H1 (cell line): Measurements from ENCODE around the gene NR2F1-AS1. TPM values are rescaled to one million over a fixed set of nuclear protein-coding genes. Genes with fewer than 3 reads are reported as not detected.

Experiments used
- CTCF ChIA-PET: fragments of 300-600 bp; sonication (Branson Sonifier 250); formaldehyde crosslinking; loops from one replicate; lab custom pipeline; 2021; ENCODE audit not compliant: partially characterized antibody; lab: Charles Lee
- POLR2A ChIA-PET: fragments of 300-600 bp; sonication (Branson Sonifier 250); formaldehyde crosslinking; loops from one replicate; lab custom pipeline; 2021; ENCODE audit warnings: inconsistent platforms; ENCODE audit not compliant: partially characterized antibody; lab: Charles Lee
- DNase-seq, 2 experiments: peaks; one replicate each; pipeline versions ENCODE4 v3.0.0 to v3.0.0-alpha.2; 2010 to 2022; ENCODE audit warnings: low spot score in 2 of 2, low read depth in 1 of 2, mixed read lengths in 1 of 2
- FAIRE-seq: peaks from 2 replicates; lab custom pipeline; 2011; peaks lifted over from hg19 to GRCh38; lab: Jason Lieb, UNC
- H2AFZ ChIP-seq: 2 replicates; pipeline ENCODE4 v1.8.1; 2012; ENCODE audit warnings: low read length, inconsistent platforms
- H2AK5ac ChIP-seq: 2 replicates; pipeline ENCODE4 v1.6.1; 2013; ENCODE audit warnings: low read depth, low read length
- H2BK120ac ChIP-seq: replicated peaks from 2 replicates; pipeline ENCODE3; 2013; ENCODE audit warnings: low read depth, low read length, inconsistent platforms
- H2BK12ac ChIP-seq: 2 replicates; pipeline ENCODE4 v1.6.1; 2013; ENCODE audit warnings: low read depth, low read length
- H2BK15ac ChIP-seq: 2 replicates; pipeline ENCODE4 v1.6.1; 2013; ENCODE audit warnings: low read length
- H2BK20ac ChIP-seq: 2 replicates; pipeline ENCODE4 v1.6.1; 2013; ENCODE audit warnings: low read length
- H2BK5ac ChIP-seq: 2 replicates; pipeline ENCODE4 v1.6.1; 2013; ENCODE audit warnings: low read depth, low read length
- H3K14ac ChIP-seq: 2 replicates; pipeline ENCODE4 v1.6.1; 2013; ENCODE audit warnings: inconsistent platforms; ENCODE audit not compliant: insufficient read length
- H3K18ac ChIP-seq: 2 replicates; pipeline ENCODE4 v1.6.1; 2013; ENCODE audit warnings: low read length; ENCODE audit errors: extremely low read depth
- H3K23ac ChIP-seq: 2 replicates; pipeline ENCODE4 v1.6.1; 2013; ENCODE audit warnings: inconsistent platforms; ENCODE audit not compliant: insufficient read length
- H3K23me2 ChIP-seq: 2 replicates; pipeline ENCODE4 v1.6.1; 2013; ENCODE audit warnings: low read depth, low read length
- H3K27ac ChIP-seq: 2 replicates; pipeline ENCODE4 v1.6.1; 2011; ENCODE audit warnings: low read depth, low read length, inconsistent platforms
- H3K27me3 ChIP-seq, 4 experiments: replicated peaks in 1 of 4; 1 replicate in 1 of 4; 2 replicates in 3 of 4; pipeline versions ENCODE4 v1.6.1 to v1.8.1; 2011 to 2013; ENCODE audit warnings: low read length in 3 of 4, mild to moderate bottlenecking in 3 of 4, inconsistent platforms in 2 of 4, mixed read lengths in 2 of 4, moderate library complexity in 1 of 4; ENCODE audit not compliant: control insufficient read depth in 3 of 4, insufficient read depth in 3 of 4; ENCODE audit errors: extremely low read depth in 1 of 4
- H3K36me3 ChIP-seq, 4 experiments: 2 replicates each; pipeline versions ENCODE4 v1.6.1 to v1.8.1; 2011 to 2013; ENCODE audit warnings: mild to moderate bottlenecking in 4 of 4, low read length in 3 of 4, moderate library complexity in 2 of 4, control low read depth in 1 of 4, inconsistent platforms in 1 of 4; ENCODE audit not compliant: insufficient read depth in 4 of 4, control insufficient read depth in 2 of 4
- H3K4ac ChIP-seq: replicated peaks from 2 replicates; pipeline ENCODE3; 2013; ENCODE audit warnings: low read length, low read depth, mixed read lengths, inconsistent platforms; ENCODE audit not compliant: insufficient read length
- H3K4me1 ChIP-seq, 4 experiments: replicated peaks in 1 of 4; 1 replicate in 1 of 4; 2 replicates in 3 of 4; pipeline versions ENCODE4 v1.6.1 to v1.8.1; 2011 to 2013; ENCODE audit warnings: low read length in 3 of 4, inconsistent platforms in 2 of 4, mixed read lengths in 1 of 4; ENCODE audit not compliant: insufficient read depth in 4 of 4, control insufficient read depth in 3 of 4
- H3K4me2 ChIP-seq, 2 experiments: 2 replicates each; pipeline versions ENCODE4 v1.6.1 to v1.8.1; 2011 to 2013; ENCODE audit warnings: low read depth in 2 of 2, low read length in 2 of 2, control low read depth in 1 of 2, inconsistent platforms in 1 of 2, mild to moderate bottlenecking in 1 of 2; ENCODE audit not compliant: insufficient read depth in 1 of 2
- H3K4me3 ChIP-seq, 4 experiments: fragments of 200-600, 300-600 bp in 1 of 4; sonication (generic), shearing (Covaris generic), sonication (Bioruptor Twin) in 1 of 4; 2 replicates each; pipeline versions ENCODE4 v1.5.1 to v1.8.1; 2011 to 2016; ENCODE audit warnings: low read length in 4 of 4, low read depth in 3 of 4, control low read depth in 2 of 4, inconsistent platforms in 2 of 4, mild to moderate bottlenecking in 2 of 4, mixed read lengths in 1 of 4, moderate library complexity in 1 of 4; ENCODE audit not compliant: insufficient read depth in 2 of 4; ENCODE audit errors: extremely low read depth in 1 of 4
- H3K56ac ChIP-seq: replicated peaks from 2 replicates; pipeline ENCODE3; 2013; ENCODE audit warnings: low read depth, mild to moderate bottlenecking, mixed read lengths, low read length, inconsistent platforms; ENCODE audit not compliant: insufficient read length
- H3K79me1 ChIP-seq: 2 replicates; pipeline ENCODE4 v1.6.1; 2013; ENCODE audit warnings: low read depth, low read length, control low read depth
- H3K79me2 ChIP-seq, 2 experiments: 2 replicates each; pipeline versions ENCODE4 v1.6.1 to v1.8.1; 2012 to 2013; ENCODE audit warnings: low read length in 2 of 2, mild to moderate bottlenecking in 2 of 2, inconsistent platforms in 1 of 2; ENCODE audit not compliant: insufficient read depth in 2 of 2, control insufficient read depth in 1 of 2
- H3K9ac ChIP-seq, 4 experiments: replicated peaks in 1 of 4; 1 replicate in 1 of 4; 2 replicates in 3 of 4; pipeline versions ENCODE4 v1.6.1 to v1.8.1; 2011 to 2013; ENCODE audit warnings: low read depth in 3 of 4, low read length in 3 of 4, control low read depth in 2 of 4, mild to moderate bottlenecking in 2 of 4, moderate library complexity in 2 of 4, inconsistent platforms in 1 of 4; ENCODE audit errors: extremely low read depth in 1 of 4
- H3K9me3 ChIP-seq, 2 experiments: 2 replicates each; pipeline versions ENCODE4 v1.6.1 to v1.8.1; 2012 to 2013; ENCODE audit warnings: mild to moderate bottlenecking in 2 of 2, moderate library complexity in 2 of 2, control low read depth in 1 of 2, inconsistent platforms in 1 of 2, low read depth in 1 of 2, low read length in 1 of 2, mixed read lengths in 1 of 2; ENCODE audit not compliant: insufficient read depth in 2 of 2
- H4K20me1 ChIP-seq, 2 experiments: replicated peaks in 1 of 2; 2 replicates each; pipeline versions ENCODE3 to v1.8.1; 2011 to 2013; ENCODE audit warnings: inconsistent platforms in 2 of 2, low read length in 2 of 2, mild to moderate bottlenecking in 1 of 2; ENCODE audit not compliant: insufficient read depth in 2 of 2, control insufficient read depth in 1 of 2
- H4K5ac ChIP-seq: 2 replicates; pipeline ENCODE4 v1.6.1; 2013; ENCODE audit warnings: low read length, low read depth, mixed read lengths, inconsistent platforms; ENCODE audit not compliant: insufficient read length
- H4K8ac ChIP-seq: 2 replicates; pipeline ENCODE4 v1.8.0; 2013; ENCODE audit warnings: mild to moderate bottlenecking, moderate library complexity, low read length, inconsistent platforms; ENCODE audit not compliant: insufficient read depth; ENCODE audit errors: extremely low read depth
- H4K91ac ChIP-seq: replicated peaks from 2 replicates; pipeline ENCODE3; 2013; ENCODE audit warnings: low read length, mixed read lengths, inconsistent platforms; ENCODE audit not compliant: insufficient read length
- BRCA1 ChIP-seq: IDR thresholded peaks from 2 replicates; pipeline ENCODE4 v1.6.1; 2012; ENCODE audit warnings: low read depth, low read length, improper control_type of control experiment
- CHD2 ChIP-seq: IDR thresholded peaks from 2 replicates; pipeline ENCODE4 v1.6.1; 2012; ENCODE audit warnings: low read length, improper control_type of control experiment
- E2F6 ChIP-seq: IDR thresholded peaks from 2 replicates; pipeline ENCODE4 v1.6.1; 2012; ENCODE audit warnings: inconsistent platforms
- HDAC6 ChIP-seq: IDR thresholded peaks from one replicate; pipeline ENCODE4 v1.7.1; 2012; ENCODE audit warnings: low read depth, mild to moderate bottlenecking, inconsistent platforms, low read length, moderate library complexity
- POLR2AphosphoS5 ChIP-seq: IDR thresholded peaks from 2 replicates; pipeline ENCODE4 v1.6.1; 2011; ENCODE audit warnings: low read depth, low read length
- SIN3A ChIP-seq, 2 experiments: IDR thresholded peaks in 1 of 2; conservative IDR thresholded peaks in 1 of 2; 2 replicates each; pipeline ENCODE4 v1.6.1; 2011 to 2012; ENCODE audit warnings: low read length in 2 of 2, improper control_type of control experiment in 1 of 2, low read depth in 1 of 2, mild to moderate bottlenecking in 1 of 2
- SIRT6 ChIP-seq: IDR thresholded peaks from one replicate; pipeline ENCODE4 v1.7.1; 2012; ENCODE audit warnings: low read length, inconsistent platforms
- SIX5 ChIP-seq: IDR thresholded peaks from 2 replicates; pipeline ENCODE4 v1.6.1; 2011; ENCODE audit warnings: mild to moderate bottlenecking, low read depth, low read length
- YY1 ChIP-seq: IDR thresholded peaks from 2 replicates; pipeline ENCODE4 v1.6.1; 2011; ENCODE audit warnings: low read depth, mild to moderate bottlenecking, low read length
- WGBS, 2 experiments: shearing (Covaris generic) in 1 of 2; methylation state at CpG; one replicate each; pipeline versions ENCODE4 v1.1.6 to v1.1.7; 2013 to 2015; ENCODE audit warnings: low lambda C conversion rate in 2 of 2, mixed read lengths in 2 of 2, inconsistent platforms in 1 of 2, low coverage in 1 of 2, missing lambda C conversion rate in 1 of 2; ENCODE audit not compliant: insufficient replicate concordance in 2 of 2, insufficient coverage in 1 of 2, insufficient read length in 1 of 2; ENCODE audit errors: extremely low coverage in 1 of 2, missing lambda C conversion rate in 1 of 2; 5-methylcytosine and 5-hydroxymethylcytosine counted together
- polyA plus RNA-seq, 7 experiments: library from polyadenylated mRNA; depleted of rRNA in 3 of 7; stranded (reverse) in 5 of 7; unstranded in 2 of 7; fragments of >200 nt in 5 of 7; fragments of 200-250 nt in 2 of 7; gene quantifications; 1 replicate in 5 of 7; 2 replicates in 1 of 7; 4 replicates in 1 of 7; pipeline versions ENCODE4 v1.2.1 to v1.2.3, GENCODE V29; 2011 to 2013; ENCODE audit warnings: missing spikeins in 2 of 7, mixed read lengths in 2 of 7
- total RNA-seq: library from RNA; stranded (reverse); fragmentation: NEBNext Ultra II Directional; extraction: Animal tissue kit (Norgen Biotek cat#: 25700); gene quantifications from 2 replicates; pipeline ENCODE4 v1.2.1, GENCODE V29; 2021

Gene NR2F1-AS1
- total and polyA plus RNA-seq, 2 of the 8 experiments (the other 6 are each of a cell fraction or from before 2014, with no cell fraction given), result 1.6 to 5.6 TPM

DNA sequence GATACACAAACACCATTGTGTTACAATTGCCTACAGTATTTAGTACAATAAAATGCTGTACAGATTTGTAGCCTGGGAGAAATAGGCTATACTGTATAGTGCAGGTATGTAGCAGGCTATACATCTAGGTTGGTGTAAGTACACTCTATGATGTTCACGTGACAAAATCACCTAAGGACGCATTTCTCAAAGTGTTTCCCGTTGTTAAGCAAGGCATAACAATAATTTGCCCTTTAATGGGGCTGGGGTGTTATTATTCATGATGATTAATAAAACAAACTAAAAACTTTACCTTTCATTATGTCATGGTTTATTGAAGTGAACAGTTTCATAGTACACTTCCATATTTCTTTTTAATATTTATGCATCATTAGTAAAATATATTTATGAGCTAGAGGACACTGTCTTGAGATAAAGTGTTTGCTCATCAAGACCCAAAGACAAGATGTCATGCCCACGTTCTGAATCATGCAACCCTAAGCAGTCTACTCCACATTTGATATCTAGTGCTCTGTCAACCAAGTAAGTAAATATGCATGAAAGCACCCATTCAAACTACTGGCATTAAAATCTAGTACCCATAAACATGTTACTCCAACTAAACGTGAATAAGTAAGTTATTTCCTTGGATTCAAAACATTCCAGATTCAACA lies 220.5 kb downstream of the NR2F1-AS1 start:
- H2BK5ac ChIP-seq, result no peak overlapping the region
- TF ChIP-seq HDAC6 (no peak), CHD2 (no peak), SIN3A (conservative IDR thresholded peaks at IDR 0.05 in 1 of 2, IDR thresholded peaks at IDR 0.05 in 1 of 2; ENCODE audit: low read depth in 1 of 2, low read length in 2 of 2) (no peak), BRCA1 (no peak), SIRT6 (no peak), POLR2AphosphoS5 (no peak), SIX5 (no peak), E2F6 (no peak), YY1 (no peak)
- H4K91ac ChIP-seq, result no peak overlapping the region
- H3K79me2 ChIP-seq, result no peaks in the 10 kb centered on the region
- FAIRE-seq, result no peak
- no peak overlapping the region for H3K14ac ChIP-seq
- H2AK5ac ChIP-seq, result no peak overlapping the region
- no peak overlapping the region for H2BK15ac ChIP-seq
- H3K27ac ChIP-seq, result no peak overlapping the region
- H2BK12ac ChIP-seq, result no peak overlapping the region
- no peak overlapping the region for H2AFZ ChIP-seq
- no peaks in the 10 kb centered on the region for H4K20me1 ChIP-seq
- no peaks in the 10 kb centered on the region for H3K79me1 ChIP-seq
- no peaks in the 10 kb centered on the region for H3K36me3 ChIP-seq
- H3K9me3 ChIP-seq, result no peaks in the 10 kb centered on the region
- no peak overlapping the region for H3K9ac ChIP-seq
- H3K56ac ChIP-seq, result no peak overlapping the region
- 89% methylated on average over 5 of the region's 5 CpGs; no CpG with 5 or more reads in 1 of the 2 experiments for WGBS, 2 experiments
- H3K23me2 ChIP-seq, result no peaks in the 10 kb centered on the region
- no peaks in the 10 kb centered on the region for H3K27me3 ChIP-seq
- no peak overlapping the region for H3K4me3 ChIP-seq
- H2BK20ac ChIP-seq, result no peak overlapping the region
- H3K23ac ChIP-seq, result no peak overlapping the region
- ChIA-PET CTCF (interaction anchor here (1.1 kb wide), 1 partner anchor 30 kb away, joined by 3 read pairs; no protein-coding TSS in a partner anchor), POLR2A (no interaction called here)
- H4K8ac ChIP-seq, result no peak overlapping the region
- no peak overlapping the region for H2BK120ac ChIP-seq
- H4K5ac ChIP-seq, result no peak overlapping the region
- no peak overlapping the region for H3K4ac ChIP-seq
- H3K4me1 ChIP-seq, result no peaks in the 10 kb centered on the region
- no peak overlapping the region for H3K18ac ChIP-seq
- no peak for DNase-seq
- no peak overlapping the region for H3K4me2 ChIP-seq
